ENCODE results near the gene CPT1B. TPM values are rescaled to one million over a fixed set of nuclear protein-coding genes. Genes with fewer than 3 reads are reported as not detected.
"Not testable (repeated sequence)": the region's sequence is repeated elsewhere in the genome, so short reads cannot be mapped to it uniquely, and the experiment has no call there.

CPT1B gene
- total and polyA plus RNA-seq, 2 donors (not counting 1 experiment from before 2014, with no cell fraction given): 0.82 to 4.8 TPM

- Histone ChIP-seq H3K79me2 (ENCODE audit: control insufficient read depth, insufficient read depth, low read length) (no peaks in the 10 kb centered on the region), H3K4me3 (replicated peaks in 1 of 4; ENCODE audit: control extremely low read depth in 1 of 4, insufficient read depth in 1 of 4, low read depth in 3 of 4, low read length in 4 of 4) (no peak overlapping the region)
- DNase-seq (ENCODE audit: low read depth in 2 of 2): no peak
Observed at GRCh38 chr22:50620593-50621355, 42.5 kb upstream of the CPT1B start.

GRCh38 chr22:50614296-50614695 is 36.1 kb upstream of the CPT1B start:
- H3K4me2 ChIP-seq (ENCODE audit: extremely low read depth, insufficient read depth, low read length); H3K4me3 ChIP-seq (replicated peaks in 1 of 4; ENCODE audit: control extremely low read depth in 1 of 4, insufficient read depth in 1 of 4, low read depth in 3 of 4, low read length in 4 of 4); H3K4me1 ChIP-seq (ENCODE audit: control insufficient read depth, extremely low read depth, insufficient read depth, low read length); H2AFZ ChIP-seq (ENCODE audit: low read length); H3K27me3 ChIP-seq (ENCODE audit: control insufficient read depth, insufficient read depth, low read length); H3K79me2 ChIP-seq (ENCODE audit: control insufficient read depth, insufficient read depth, low read length); H3K27ac ChIP-seq (ENCODE audit: insufficient read depth, low read length); H3K9me3 ChIP-seq (ENCODE audit: control insufficient read depth, insufficient read depth, low read depth, low read length); H4K20me1 ChIP-seq (ENCODE audit: control insufficient read depth, extremely low read depth, insufficient read depth, low read length); H3K36me3 ChIP-seq (ENCODE audit: control insufficient read depth, insufficient read depth, low read length); DNase-seq (ENCODE audit: low read depth in 2 of 2); H3K9ac ChIP-seq (ENCODE audit: insufficient read depth, low read length): not testable (repeated sequence)

More at GRCh38 chr22:50620593-50621355, 42.5 kb upstream of the CPT1B start:
- Histone ChIP-seq H4K20me1 (ENCODE audit: control insufficient read depth, extremely low read depth, insufficient read depth, low read length) (no peaks in the 10 kb centered on the region), H3K4me2 (ENCODE audit: extremely low read depth, insufficient read depth, low read length) (peak overlapping the region; percentile 75), H2AFZ (ENCODE audit: low read length) (no peak overlapping the region), H3K36me3 (ENCODE audit: control insufficient read depth, insufficient read depth, low read length) (peaks cover 2% of the 10 kb centered on the region), H3K9me3 (ENCODE audit: control insufficient read depth, insufficient read depth, low read depth, low read length) (no peaks in the 10 kb centered on the region), H3K27ac (ENCODE audit: insufficient read depth, low read length) (no peak overlapping the region), H3K27me3 (ENCODE audit: control insufficient read depth, insufficient read depth, low read length) (peaks cover 4% of the 10 kb centered on the region), H3K4me1 (ENCODE audit: control insufficient read depth, extremely low read depth, insufficient read depth, low read length) (peaks cover 5% of the 10 kb centered on the region), H3K9ac (ENCODE audit: insufficient read depth, low read length) (no peak overlapping the region)
- no peak for TF ChIP-seq EZH2 (IDR thresholded peaks at IDR 0.05; ENCODE audit: low read length, missing control alignments)
- TF ChIP-seq CTCF (conservative IDR thresholded peaks at IDR 0.05 in 1 of 2, IDR thresholded peaks at IDR 0.05 in 1 of 2; ENCODE audit: low read depth in 1 of 2, low read length in 2 of 2): no peak

DNA sequence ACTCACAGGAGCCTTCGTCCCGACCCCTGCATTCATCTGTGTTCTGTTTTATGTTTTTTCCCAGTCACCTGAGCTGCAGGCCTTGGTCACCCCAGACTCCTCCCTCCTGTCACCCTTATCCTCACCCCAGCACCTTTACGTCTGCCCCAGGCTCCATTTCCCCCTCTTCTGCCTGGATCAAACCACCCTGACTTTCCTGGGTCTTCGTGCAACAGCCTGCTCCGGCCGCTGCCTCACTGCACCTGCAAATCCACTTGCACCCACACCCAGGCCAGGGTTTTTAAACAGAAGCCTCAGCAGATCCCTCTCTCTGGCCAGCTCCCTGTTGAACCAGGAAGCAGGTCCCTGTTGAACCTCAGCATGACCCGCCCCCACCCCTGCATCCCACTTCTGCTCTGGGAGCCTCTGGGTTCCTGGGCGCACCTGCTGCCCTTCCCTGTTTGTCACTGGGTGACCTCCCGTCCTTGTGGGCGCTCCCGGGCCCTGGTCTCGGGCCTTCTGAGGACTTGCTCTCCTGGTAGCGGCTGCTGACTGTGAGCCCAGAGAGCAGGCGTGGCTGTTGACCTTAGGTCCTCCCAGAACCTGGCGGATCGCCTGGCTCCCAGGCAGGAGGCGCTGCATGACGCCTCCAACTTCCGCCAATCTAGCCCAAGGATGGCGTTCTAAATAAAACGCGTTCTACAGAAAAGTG is 35.2 kb upstream of the CPT1B start:
- H2AFZ ChIP-seq (ENCODE audit: low read length): no peak overlapping the region
- H3K79me2 ChIP-seq (ENCODE audit: control insufficient read depth, insufficient read depth, low read length): no peaks in the 10 kb centered on the region
- H3K27me3 ChIP-seq (ENCODE audit: control insufficient read depth, insufficient read depth, low read length): no peaks in the 10 kb centered on the region
- H4K20me1 ChIP-seq (ENCODE audit: control insufficient read depth, extremely low read depth, insufficient read depth, low read length): no peaks in the 10 kb centered on the region
- no peak overlapping the region for H3K4me2 ChIP-seq (ENCODE audit: extremely low read depth, insufficient read depth, low read length)
- H3K36me3 ChIP-seq (ENCODE audit: control insufficient read depth, insufficient read depth, low read length): no peaks in the 10 kb centered on the region
- TF ChIP-seq EZH2 (IDR thresholded peaks at IDR 0.05; ENCODE audit: low read length, missing control alignments) (no peak), CTCF (conservative IDR thresholded peaks at IDR 0.05 in 1 of 2, IDR thresholded peaks at IDR 0.05 in 1 of 2; ENCODE audit: low read depth in 1 of 2, low read length in 2 of 2) (no peak)
- no peak overlapping the region for H3K27ac ChIP-seq (ENCODE audit: insufficient read depth, low read length)
- DNase-seq (ENCODE audit: low read depth in 2 of 2): peak in 1 of 2 donors; percentile 30
- no peaks in the 10 kb centered on the region for H3K4me1 ChIP-seq (ENCODE audit: control insufficient read depth, extremely low read depth, insufficient read depth, low read length)
- no peaks in the 10 kb centered on the region for H3K9me3 ChIP-seq (ENCODE audit: control insufficient read depth, insufficient read depth, low read depth, low read length)
- H3K4me3 ChIP-seq (replicated peaks in 1 of 4; ENCODE audit: control extremely low read depth in 1 of 4, insufficient read depth in 1 of 4, low read depth in 3 of 4, low read length in 4 of 4): no peak overlapping the region
- no peak overlapping the region for H3K9ac ChIP-seq (ENCODE audit: insufficient read depth, low read length)
